Uterus (tissue), 2 donors: ENCODE data around the gene CCT6A.

Experiments
- CTCF ChIP-seq, 4 experiments: fragments of 200-600 bp in 2 of 4; fragments of 450-650 bp in 2 of 4; sonication (generic) in 2 of 4; IDR thresholded peaks; one replicate each; pipeline ENCODE4 v1.5.1; 2016 to 2019; ENCODE audit warnings: antibody characterized with exemption in 4 of 4, mild to moderate bottlenecking in 2 of 4, moderate library complexity in 1 of 4
- POLR2A ChIP-seq, 2 donors: fragments of 450-650 bp; IDR thresholded peaks; one replicate each; pipeline ENCODE4 v1.6.1; 2016; ENCODE audit warnings: antibody characterized with exemption in 2 of 2, mild to moderate bottlenecking in 1 of 2, moderate library complexity in 1 of 2

- TF ChIP-seq CTCF (IDR thresholded peaks at IDR 0.05) (no peak), POLR2A (IDR thresholded peaks at IDR 0.05) (no peak)
Measured at GRCh38 chr7:56028942-56029630, 22.5 kb upstream of the CCT6A start.
